HepG2 (cell line): ENCODE data around the gene HOXA13. TPM values are rescaled to one million over a fixed set of nuclear protein-coding genes. Genes with fewer than 3 reads are reported as not detected.

ENCODE experiments used
- ATAC-seq: fragments of 200-7000 bp; cut with Tn5 transposase; 3 replicates; pipeline ENCODE4 v1.9.1; 2020; ENCODE audit warnings: mild to moderate bottlenecking, moderate library complexity
- BruUV-seq: library from RNA; stranded (reverse); fragments of 400-500 nt; replicated peaks from 2 replicates; lab custom pipeline; 2021; lab: Mats Ljungman, UMichigan
- CTCF ChIA-PET: fragments of 300-600 bp; formaldehyde crosslinking; extraction: SDS; loops from one replicate; lab custom pipeline; 2021; ENCODE audit warnings: low total read pairs, inconsistent platforms, low intra/inter-chr PET ratio; lab: Yijun Ruan, JAX
- POLR2A ChIA-PET: fragments of 350-600 bp; sonication (Branson Sonifier 250); formaldehyde crosslinking; loops from one replicate; lab custom pipeline; 2020; ENCODE audit warnings: antibody characterized with exemption, inconsistent platforms; lab: Yijun Ruan, JAX
- DNase-seq: peaks from one replicate; pipeline ENCODE4 v3.0.0-alpha.2; 2015; ENCODE audit warnings: low spot score
- FAIRE-seq: peaks from 3 replicates; lab custom pipeline; 2011; peaks lifted over from hg19 to GRCh38; lab: Jason Lieb, UNC
- H2AFZ ChIP-seq: one replicate; pipeline ENCODE4 v1.6.1; 2011; ENCODE audit warnings: low read length, inconsistent platforms
- H3K27ac ChIP-seq: fragments of 300-600 bp; 3 replicates; pipeline ENCODE4 v1.8.0; 2011; ENCODE audit warnings: mixed run types, mild to moderate bottlenecking, mixed read lengths, low read length, inconsistent platforms; ENCODE audit not compliant: insufficient read depth; ENCODE audit errors: extremely low read length
- H3K27me3 ChIP-seq, 2 experiments: fragments of 200-600 bp in 1 of 2; 2 replicates in 1 of 2; 3 replicates in 1 of 2; pipeline versions ENCODE4 v1.6.0 to v1.8.0; 2011; ENCODE audit warnings: low read length in 2 of 2, mild to moderate bottlenecking in 2 of 2, moderate library complexity in 2 of 2, inconsistent platforms in 1 of 2; ENCODE audit not compliant: insufficient read depth in 2 of 2, control insufficient read depth in 1 of 2
- H3K36me3 ChIP-seq, 2 experiments: fragments of 200-600 bp in 1 of 2; replicated peaks in 1 of 2; 2 replicates in 1 of 2; 3 replicates in 1 of 2; pipeline versions ENCODE4 v1.5.1 to v1.8.0; 2011; ENCODE audit warnings: low read length in 2 of 2, inconsistent platforms in 1 of 2; ENCODE audit not compliant: insufficient read depth in 2 of 2, control insufficient read depth in 1 of 2
- H3K4me1 ChIP-seq: 2 replicates; pipeline ENCODE4 v1.5.1; 2012; ENCODE audit warnings: low read length, inconsistent platforms; ENCODE audit not compliant: insufficient read depth
- H3K4me2 ChIP-seq: 2 replicates; pipeline ENCODE4 v1.6.0; 2011; ENCODE audit warnings: low read depth, low read length, inconsistent platforms
- H3K4me3 ChIP-seq, 3 experiments: fragments of 200-600 bp in 1 of 3; sonication (generic), shearing (Covaris generic) in 1 of 3; replicated peaks in 1 of 3; 2 replicates each; pipeline ENCODE4 v1.5.1; 2011 to 2016; ENCODE audit warnings: low read length in 3 of 3, inconsistent platforms in 2 of 3, low read depth in 2 of 3, mild to moderate bottlenecking in 2 of 3, control low read depth in 1 of 3, mixed read lengths in 1 of 3; ENCODE audit not compliant: insufficient read depth in 1 of 3
- H3K79me2 ChIP-seq: one replicate; pipeline ENCODE4 v1.6.1; 2011; ENCODE audit warnings: low read length, inconsistent platforms; ENCODE audit not compliant: insufficient read depth
- H3K9ac ChIP-seq: 2 replicates; pipeline ENCODE4 v1.6.0; 2011; ENCODE audit warnings: mild to moderate bottlenecking, low read depth, low read length, inconsistent platforms; ENCODE audit not compliant: insufficient read depth
- H3K9me3 ChIP-seq: 2 replicates; pipeline ENCODE4 v1.5.1; 2012; ENCODE audit warnings: mild to moderate bottlenecking, low read length
- H4K20me1 ChIP-seq: 2 replicates; pipeline ENCODE4 v1.6.0; 2011; ENCODE audit warnings: inconsistent platforms, mild to moderate bottlenecking, low read length, moderate library complexity; ENCODE audit not compliant: insufficient read depth
- ARHGAP35 ChIP-seq: sonication (generic); formaldehyde crosslinking; IDR thresholded peaks from 2 replicates; pipeline ENCODE4 v1.9.0; 2022; ENCODE audit warnings: mild to moderate bottlenecking, inconsistent platforms, moderate library complexity, missing genetic modification reagents, borderline replicate concordance
- ATM ChIP-seq: fragments of 450-650 bp; IDR thresholded peaks from 2 replicates; pipeline ENCODE4 v1.7.1; 2017; ENCODE audit warnings: mild to moderate bottlenecking, borderline replicate concordance
- DDIT3 ChIP-seq: sonication (generic); formaldehyde crosslinking; IDR thresholded peaks from 2 replicates; pipeline ENCODE4 v1.4.0; 2020; ENCODE audit warnings: mild to moderate bottlenecking, missing genetic modification reagents
- DR1 ChIP-seq: sonication (generic); formaldehyde crosslinking; IDR thresholded peaks from 2 replicates; pipeline ENCODE4 v1.8.0; 2021; ENCODE audit warnings: mild to moderate bottlenecking, missing genetic modification reagents, inconsistent platforms
- GPN1 ChIP-seq: sonication (generic); formaldehyde crosslinking; IDR thresholded peaks from 2 replicates; pipeline ENCODE4 v1.5.1; 2020; ENCODE audit warnings: missing genetic modification reagents, borderline replicate concordance
- ISX ChIP-seq: sonication (generic); formaldehyde crosslinking; conservative IDR thresholded peaks from 2 replicates; pipeline ENCODE4 v1.5.0; 2020; ENCODE audit warnings: missing genetic modification reagents
- KDM4B ChIP-seq: sonication (generic); formaldehyde crosslinking; IDR thresholded peaks from 2 replicates; pipeline ENCODE4 v1.4.0; 2020; ENCODE audit warnings: missing genetic modification reagents
- PAF1 ChIP-seq: IDR thresholded peaks from 2 replicates; pipeline ENCODE4 v1.6.1; 2016; ENCODE audit warnings: missing genetic modification reagents, missing compliant biosample characterization
- PLRG1 ChIP-seq: fragments of 450-650 bp; conservative IDR thresholded peaks from 2 replicates; pipeline ENCODE4 v1.6.1; 2016
- SP2 ChIP-seq: sonication (generic); formaldehyde crosslinking; IDR thresholded peaks from 2 replicates; pipeline ENCODE4 v1.5.1; 2020; ENCODE audit warnings: mild to moderate bottlenecking, missing genetic modification reagents
- TBL1XR1 ChIP-seq: fragments of 150-350 bp; IDR thresholded peaks from 2 replicates; pipeline ENCODE4 v1.6.1; 2014; ENCODE audit warnings: borderline replicate concordance, low read length; ENCODE audit not compliant: partially characterized antibody
- ZBTB4 ChIP-seq: sonication (generic); formaldehyde crosslinking; IDR thresholded peaks from 2 replicates; pipeline ENCODE4 v1.4.0; 2020; ENCODE audit warnings: missing genetic modification reagents, mild to moderate bottlenecking, borderline replicate concordance
- ZMYM3 ChIP-seq: sonication (generic); formaldehyde crosslinking; IDR thresholded peaks from 2 replicates; pipeline ENCODE4 v1.5.1; 2020; ENCODE audit warnings: mild to moderate bottlenecking, missing genetic modification reagents
- ZNF362 ChIP-seq: sonication (generic); formaldehyde crosslinking; IDR thresholded peaks from 2 replicates; pipeline ENCODE4 v1.4.0; 2020; ENCODE audit warnings: missing genetic modification reagents, mild to moderate bottlenecking, borderline replicate concordance
- ZNF615 ChIP-seq: sonication (generic); formaldehyde crosslinking; IDR thresholded peaks from 2 replicates; pipeline ENCODE4 v1.5.0; 2020; ENCODE audit warnings: mild to moderate bottlenecking, missing genetic modification reagents, borderline replicate concordance
- ZNF616 ChIP-seq: sonication (generic); formaldehyde crosslinking; IDR thresholded peaks from 2 replicates; pipeline ENCODE4 v1.5.0; 2020; ENCODE audit warnings: low read depth, mild to moderate bottlenecking, missing genetic modification reagents
- ZNF883 ChIP-seq: sonication (generic); formaldehyde crosslinking; IDR thresholded peaks from 2 replicates; pipeline ENCODE4 v1.5.1; 2020; ENCODE audit warnings: mild to moderate bottlenecking, missing genetic modification reagents; ENCODE audit errors: not compliant biosample characterization
- WGBS: methylation state at CpG from one replicate; pipeline ENCODE4 v1.1.6; 2017; ENCODE audit warnings: low lambda C conversion rate; 5-methylcytosine and 5-hydroxymethylcytosine counted together
- in situ Hi-C: cut with HindIII; loops from 2 replicates; pipeline ENCODE4 v1.10.0; 2017; ENCODE audit warnings: low pct_unique_long_range_greater_than_20kb; ENCODE audit not compliant: extremely low pct_ligation_motif_present
- intact Hi-C: fragments of 100-400 bp; cut with micrococcal nuclease; formaldehyde crosslinking; loops from one replicate; pipeline ENCODE4 v1.10.0; 2022; ENCODE audit not compliant: unreplicated experiment
- polyA plus RNA-seq, 8 experiments: library from polyadenylated mRNA; depleted of rRNA in 3 of 8; stranded (reverse) in 7 of 8; unstranded in 1 of 8; fragments of >200 nt; fragmentation: Illumina TruSeq in 4 of 8; extraction: Trizol in 4 of 8; gene quantifications; 2 replicates each; pipeline versions ENCODE4 v1.2.1 to v1.2.3, GENCODE V29; 2011 to 2016; ENCODE audit warnings: low read depth in 4 of 8, missing spikeins in 1 of 8, mixed read lengths in 1 of 8; ENCODE audit not compliant: insufficient read depth in 1 of 8
- total RNA-seq, 5 experiments: library from RNA; depleted of rRNA; stranded (reverse); fragments of >200 nt; fragmentation: Illumina TruSeq; extraction: Trizol; gene quantifications; 2 replicates each; pipeline ENCODE4 v1.2.3, GENCODE V29; 2016; ENCODE audit warnings: low read depth in 1 of 5

Gene HOXA13
- total and polyA plus RNA-seq, 2 of the 13 experiments (the other 11 are each of a cell fraction or from before 2014, with no cell fraction given), result 0.01 to 0.04 TPM

DNA sequence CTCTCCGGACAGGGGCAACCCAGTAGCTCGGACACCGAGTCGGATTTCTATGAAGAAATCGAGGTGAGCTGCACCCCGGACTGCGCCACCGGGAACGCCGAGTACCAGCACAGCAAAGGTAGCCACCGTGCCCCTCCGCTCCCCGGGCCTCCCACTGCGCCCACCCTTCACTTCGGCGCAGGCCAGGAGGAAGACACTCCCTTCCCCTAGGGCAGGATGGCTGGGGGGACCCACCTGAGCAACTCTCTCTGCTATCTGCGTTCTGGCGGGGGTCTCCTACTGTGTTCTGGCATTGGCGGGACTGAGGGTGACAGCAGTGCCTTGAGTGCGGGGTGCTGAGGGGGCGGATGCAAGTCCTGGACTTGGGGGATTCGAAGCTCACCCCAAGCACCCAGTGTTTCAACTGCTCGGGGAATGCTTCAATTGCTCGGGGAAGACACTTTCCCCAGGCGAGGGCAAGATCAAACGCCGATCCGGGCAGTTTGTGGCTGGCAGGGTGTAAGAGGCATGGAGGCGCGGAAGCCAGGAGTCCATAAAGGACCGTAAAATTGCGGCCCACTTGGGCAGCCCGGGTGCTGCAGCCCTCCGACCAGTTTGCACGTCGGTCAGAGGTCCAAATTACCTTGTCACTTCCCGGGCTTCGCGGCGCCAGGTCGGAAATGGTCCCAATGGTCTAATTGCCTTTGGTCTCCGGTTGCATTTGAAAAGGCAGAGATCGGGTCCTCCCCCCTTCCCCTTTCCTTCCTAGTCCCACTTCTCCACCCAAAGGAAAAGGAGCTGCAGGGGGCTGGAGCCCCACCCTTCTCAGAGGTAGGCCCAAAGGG, 43.7 kb upstream of the HOXA13 start:
- Histone ChIP-seq H3K36me3 (no peaks in the 10 kb centered on the region), H3K79me2 (no peaks in the 10 kb centered on the region), H3K27ac (no peak overlapping the region)
- in situ Hi-C loops (no loop called here), intact Hi-C loops (no loop called here)
- POLR2A ChIA-PET, result no interaction called here
- DNase-seq, result no peak
- TF ChIP-seq GPN1 (CRISPR knock-in tag), result no peak
- TF ChIP-seq DR1 (CRISPR knock-in tag), result no peak
- no peak for TF ChIP-seq KDM4B (CRISPR knock-in tag)
- no peak for TF ChIP-seq ZNF615 (CRISPR knock-in tag)
- TF ChIP-seq ZNF616 (CRISPR knock-in tag), result no peak
- TF ChIP-seq PLRG1, result no peak
- TF ChIP-seq PAF1 (CRISPR knock-in tag), result no peak
- no peak for TF ChIP-seq ISX
- no peak for TF ChIP-seq TBL1XR1
- no peak for TF ChIP-seq DDIT3 (CRISPR knock-in tag)
- TF ChIP-seq ZNF362 (CRISPR knock-in tag), result no peak
- no peak for TF ChIP-seq ZMYM3 (CRISPR knock-in tag)
- TF ChIP-seq ATM, result no peak
- no peak for TF ChIP-seq ZNF883 (CRISPR knock-in tag)
- TF ChIP-seq ZBTB4 (CRISPR knock-in tag), result no peak
- no peak for TF ChIP-seq ARHGAP35 (CRISPR knock-in tag)
- no peak for TF ChIP-seq SP2
- TF ChIP-seq, all 625 proteins: peak for 0
- CTCF ChIA-PET, result no interaction called here
- no peak overlapping the region for H2AFZ ChIP-seq
- H4K20me1 ChIP-seq, result no peaks in the 10 kb centered on the region
- H3K27me3 ChIP-seq, result peaks cover 6 to 84% of the 10 kb centered on the region in 2 experiments; a peak in 3 of 5 replicates
- ATAC-seq (no peak), FAIRE-seq (no peak)
- H3K4me2 ChIP-seq, result no peak overlapping the region
- H3K9ac ChIP-seq, result no peak overlapping the region
- H3K4me3 ChIP-seq, result no peak overlapping the region
- 63% methylated on average over 12 of the region's 43 CpGs for WGBS
- H3K4me1 ChIP-seq, result no peaks in the 10 kb centered on the region
- no TSS peak for BruUV-seq
- no peaks in the 10 kb centered on the region for H3K9me3 ChIP-seq
